ENCODE results near the gene VDAC2.
A peak's percentile ranks its signal among the peaks of the same experiment; 100 is the strongest.

- TF ChIP-seq POLR2A (IDR thresholded peaks at IDR 0.05; ENCODE audit: low read depth, low read length) (no peak), POLR2AphosphoS5 (IDR thresholded peaks at IDR 0.05; ENCODE audit: low read depth, low read length) (no peak), TAF1 (IDR thresholded peaks at IDR 0.05; ENCODE audit: borderline replicate concordance, low read depth, low read length) (0 out of 2 replicates have a peak, but pooled peaks have one; percentile 13)
These were observed 23.6 kb downstream of the VDAC2 start for GRCh38 chr10:75234017-75234682.

All from GM12892 (cell line).